ENCODE measurements around the gene TACR1. TPM values are rescaled to one million over a fixed set of nuclear protein-coding genes. Genes with fewer than 3 reads are reported as not detected.

TACR1 gene
- total RNA-seq, 1 experiment from 2014 or later, result not detected

DNA sequence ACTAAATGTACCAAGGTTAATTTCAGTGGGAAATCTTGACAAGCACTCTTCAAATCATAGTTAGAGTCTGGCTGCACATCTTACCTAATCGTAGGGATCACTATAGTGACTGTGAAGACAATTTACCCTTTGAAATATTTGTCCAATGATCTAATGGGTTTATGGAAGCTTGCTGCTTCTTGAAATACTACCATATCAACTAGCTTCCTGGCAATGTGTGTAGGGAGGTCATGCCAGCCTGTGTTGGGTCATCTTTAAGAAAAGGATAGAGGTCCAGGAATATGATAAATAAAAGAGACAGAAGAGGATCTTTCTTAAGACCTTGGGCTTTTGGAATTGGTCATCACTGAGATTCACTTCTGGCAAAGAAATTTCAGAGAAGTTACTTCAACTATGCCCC, 156.5 kb downstream of the TACR1 start:
- Mint-ChIP-seq H3K9me3 (ENCODE audit: low read depth, unreplicated experiment) (no peaks in the 10 kb centered on the region), H3K4me1 (ENCODE audit: low read depth, unreplicated experiment) (peaks cover 7% of the 10 kb centered on the region), H3K36me3 (ENCODE audit: insufficient read depth, unreplicated experiment) (no peaks in the 10 kb centered on the region), H3K4me3 (ENCODE audit: low read depth, unreplicated experiment) (no peak overlapping the region), H3K27ac (ENCODE audit: unreplicated experiment) (no peak overlapping the region), H3K27me3 (ENCODE audit: unreplicated experiment) (peaks cover 12% of the 10 kb centered on the region)
- no peak for DNase-seq
- intact Hi-C loops (cut with micrococcal nuclease; ENCODE audit: unreplicated experiment), result no loop called here
- CTCF ChIA-PET, result no interaction called here
- TF ChIP-seq CTCF (IDR thresholded peaks at IDR 0.05; ENCODE audit: unreplicated experiment), result no peak
- no TSS peak for BruUV-seq (replicated peaks)

DNA sequence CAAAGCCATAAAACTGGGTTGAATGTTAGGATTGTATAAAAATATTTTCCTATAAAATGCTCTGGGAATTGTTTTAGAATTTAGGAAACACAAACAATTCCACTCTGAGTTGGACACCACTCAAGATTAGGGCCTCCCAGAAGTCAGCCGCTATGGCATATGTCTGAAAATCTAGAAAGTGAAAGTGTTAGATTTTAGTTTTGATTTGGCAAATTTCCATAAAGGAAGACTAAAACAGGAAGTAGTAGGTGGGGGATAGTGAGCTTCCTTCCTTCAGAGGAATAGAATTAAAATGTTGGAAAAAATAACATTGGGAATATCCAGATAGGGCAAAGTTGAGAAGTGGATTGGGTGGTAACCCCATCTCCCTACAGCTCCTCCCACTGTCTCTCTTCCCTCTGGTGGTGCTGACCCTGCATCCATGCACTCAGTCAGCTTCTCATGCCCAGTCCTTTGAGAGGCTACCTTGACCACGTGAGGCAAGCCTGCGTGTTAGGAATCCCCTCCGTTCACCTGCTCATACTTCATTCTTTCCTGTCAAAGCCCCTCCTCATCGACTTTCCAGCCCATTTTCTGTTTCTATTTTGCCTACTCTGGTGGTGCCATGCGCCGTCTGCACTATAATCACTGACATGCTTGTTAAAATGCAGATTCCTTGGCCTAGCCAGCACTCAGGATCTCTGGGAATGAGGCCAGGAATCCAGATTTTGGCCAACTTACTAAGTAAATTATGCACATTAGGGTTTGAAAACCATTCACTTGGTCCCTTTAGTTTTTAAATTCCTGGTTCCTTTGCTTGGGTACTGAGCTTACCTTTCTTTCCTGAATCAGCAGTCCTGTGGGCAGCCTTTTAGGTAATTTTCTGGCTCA, 157.4 kb downstream of the TACR1 start:
- H3K27ac Mint-ChIP-seq (ENCODE audit: unreplicated experiment), result no peak overlapping the region
- intact Hi-C loops (cut with micrococcal nuclease; ENCODE audit: unreplicated experiment), result no loop called here
- BruUV-seq (replicated peaks), result no TSS peak
- peaks cover 12% of the 10 kb centered on the region for H3K27me3 Mint-ChIP-seq (ENCODE audit: unreplicated experiment)
- H3K9me3 Mint-ChIP-seq (ENCODE audit: low read depth, unreplicated experiment), result no peaks in the 10 kb centered on the region
- no peak for DNase-seq
- H3K4me3 Mint-ChIP-seq (ENCODE audit: low read depth, unreplicated experiment), result no peak overlapping the region
- TF ChIP-seq CTCF (IDR thresholded peaks at IDR 0.05; ENCODE audit: unreplicated experiment), result no peak
- no peaks in the 10 kb centered on the region for H3K36me3 Mint-ChIP-seq (ENCODE audit: insufficient read depth, unreplicated experiment)
- H3K4me1 Mint-ChIP-seq (ENCODE audit: low read depth, unreplicated experiment), result no peaks in the 10 kb centered on the region
- CTCF ChIA-PET, result no interaction called here

DNA sequence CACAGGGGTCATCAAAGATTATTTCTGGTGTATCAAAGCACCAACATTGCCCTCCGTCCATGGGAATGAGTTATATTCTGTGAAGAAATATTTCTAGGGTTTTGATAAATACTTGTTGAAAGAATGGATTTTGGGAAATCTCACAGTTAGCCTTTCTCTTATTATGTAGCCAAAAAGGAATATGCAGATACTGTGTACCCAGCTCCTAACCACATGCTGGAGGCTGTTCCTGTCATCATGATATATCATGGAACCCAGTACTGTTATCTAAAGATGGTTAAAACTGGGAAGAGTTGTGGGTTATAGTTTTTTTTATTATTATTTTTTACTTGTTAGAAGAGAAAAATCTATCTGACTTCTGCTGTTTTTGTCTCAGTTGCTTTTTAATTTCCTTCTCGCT, 158.1 kb downstream of the TACR1 start:
- BruUV-seq (replicated peaks), result no TSS peak
- H3K36me3 Mint-ChIP-seq (ENCODE audit: insufficient read depth, unreplicated experiment), result no peaks in the 10 kb centered on the region
- H3K27me3 Mint-ChIP-seq (ENCODE audit: unreplicated experiment), result peaks cover 12% of the 10 kb centered on the region
- CTCF ChIA-PET, result no interaction called here
- DNase-seq, result no peak
- H3K4me1 Mint-ChIP-seq (ENCODE audit: low read depth, unreplicated experiment), result no peaks in the 10 kb centered on the region
- no peaks in the 10 kb centered on the region for H3K9me3 Mint-ChIP-seq (ENCODE audit: low read depth, unreplicated experiment)
- intact Hi-C loops (cut with micrococcal nuclease; ENCODE audit: unreplicated experiment), result no loop called here
- no peak for TF ChIP-seq CTCF (IDR thresholded peaks at IDR 0.05; ENCODE audit: unreplicated experiment)
- no peak overlapping the region for H3K27ac Mint-ChIP-seq (ENCODE audit: unreplicated experiment)
- no peak overlapping the region for H3K4me3 Mint-ChIP-seq (ENCODE audit: low read depth, unreplicated experiment)

- H3K9me3 Mint-ChIP-seq (ENCODE audit: low read depth, unreplicated experiment), result no peaks in the 10 kb centered on the region
- CTCF ChIA-PET, result no interaction called here
These were observed 163.6 kb downstream of the TACR1 start for GRCh38 chr2:75035444-75036353.

More at GRCh38 chr2:75035444-75036353, 163.6 kb downstream of the TACR1 start:
- no peaks in the 10 kb centered on the region for H3K27me3 Mint-ChIP-seq (ENCODE audit: unreplicated experiment)
- no peak overlapping the region for H3K27ac Mint-ChIP-seq (ENCODE audit: unreplicated experiment)
- intact Hi-C loops (cut with micrococcal nuclease; ENCODE audit: unreplicated experiment), result loop anchor here (10.0 kb wide), 1 partner anchor 121 kb away; no protein-coding TSS in a partner anchor
- H3K4me1 Mint-ChIP-seq (ENCODE audit: low read depth, unreplicated experiment), result no peaks in the 10 kb centered on the region
- H3K36me3 Mint-ChIP-seq (ENCODE audit: insufficient read depth, unreplicated experiment), result no peaks in the 10 kb centered on the region
- H3K4me3 Mint-ChIP-seq (ENCODE audit: low read depth, unreplicated experiment), result no peak overlapping the region
- no TSS peak for BruUV-seq (replicated peaks)
- no peak for TF ChIP-seq CTCF (IDR thresholded peaks at IDR 0.05; ENCODE audit: unreplicated experiment)
- no peak for DNase-seq
